HG03565 (cell line): Measurements from ENCODE around the gene CD200R1L.

Source experiments
- ATAC-seq: cut with Tn5 transposase; IDR thresholded peaks from one replicate; pipeline ENCODE4 v1.9.1; 2021; ENCODE audit warnings: mild to moderate bottlenecking, moderate library complexity; ENCODE audit not compliant: unreplicated experiment

CD200R1L gene

GRCh38 chr3:112793326-112794081 lies 53.2 kb downstream of the CD200R1L start:
- ATAC-seq, result no peak

- no peak for ATAC-seq
These were observed 54.9 kb downstream of the CD200R1L start for GRCh38 chr3:112791736-112792135.

DNA sequence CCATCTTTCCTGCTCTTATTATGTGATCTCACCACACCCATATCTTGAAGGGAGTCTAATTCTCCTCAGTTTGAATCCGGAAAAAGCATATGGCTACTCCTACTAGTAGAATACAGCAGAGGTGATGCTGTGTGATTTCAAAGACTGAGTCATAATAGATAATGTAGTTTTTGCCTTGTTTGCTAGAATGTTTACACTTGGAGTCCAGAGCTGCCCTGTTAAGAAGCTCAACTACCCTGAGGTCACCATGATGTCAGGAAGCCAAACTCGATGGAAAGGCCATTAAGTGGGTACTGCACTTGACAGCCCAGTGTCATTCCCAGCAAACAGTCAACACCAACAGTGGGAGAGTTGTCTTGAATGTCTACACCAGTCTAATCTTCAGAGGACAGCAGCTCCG lies 56.9 kb downstream of the CD200R1L start:
- no peak for ATAC-seq

DNA sequence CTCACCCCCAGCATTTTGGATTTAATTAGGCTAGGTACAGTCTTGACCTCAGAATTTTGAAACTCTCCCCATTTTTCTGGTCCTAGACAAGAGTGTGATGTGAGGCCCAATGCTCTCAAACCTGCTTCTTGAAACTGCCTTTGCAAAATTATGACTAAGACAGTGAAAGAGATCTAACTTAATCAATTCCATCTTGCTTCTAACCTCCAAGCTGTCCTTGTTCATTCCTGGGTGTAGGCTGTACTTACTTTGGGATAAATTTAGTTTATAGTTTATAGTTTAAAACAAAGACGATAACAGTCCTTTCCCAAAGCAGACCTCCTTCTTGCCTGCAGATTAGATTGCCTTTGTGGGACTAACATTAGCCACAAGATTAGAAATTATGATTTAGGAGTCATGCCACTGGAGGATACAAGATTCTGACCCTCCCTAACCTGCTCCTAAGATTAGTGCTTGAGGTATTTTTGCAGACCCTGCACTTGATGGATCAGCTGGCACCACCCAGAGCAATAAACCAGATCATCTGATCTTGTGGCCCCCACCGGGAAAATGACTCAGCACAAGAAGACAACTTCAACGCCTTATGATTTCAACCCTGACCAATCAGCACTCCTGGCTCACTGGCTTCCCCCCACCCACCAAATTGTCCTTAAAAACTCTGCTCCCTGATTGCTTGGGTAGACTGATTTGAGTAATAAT lies 59.6 kb downstream of the CD200R1L start:
- no peak for ATAC-seq

- ATAC-seq, result no peak
These were observed 60.6 kb downstream of the CD200R1L start for GRCh38 chr3:112786002-112786590.

DNA sequence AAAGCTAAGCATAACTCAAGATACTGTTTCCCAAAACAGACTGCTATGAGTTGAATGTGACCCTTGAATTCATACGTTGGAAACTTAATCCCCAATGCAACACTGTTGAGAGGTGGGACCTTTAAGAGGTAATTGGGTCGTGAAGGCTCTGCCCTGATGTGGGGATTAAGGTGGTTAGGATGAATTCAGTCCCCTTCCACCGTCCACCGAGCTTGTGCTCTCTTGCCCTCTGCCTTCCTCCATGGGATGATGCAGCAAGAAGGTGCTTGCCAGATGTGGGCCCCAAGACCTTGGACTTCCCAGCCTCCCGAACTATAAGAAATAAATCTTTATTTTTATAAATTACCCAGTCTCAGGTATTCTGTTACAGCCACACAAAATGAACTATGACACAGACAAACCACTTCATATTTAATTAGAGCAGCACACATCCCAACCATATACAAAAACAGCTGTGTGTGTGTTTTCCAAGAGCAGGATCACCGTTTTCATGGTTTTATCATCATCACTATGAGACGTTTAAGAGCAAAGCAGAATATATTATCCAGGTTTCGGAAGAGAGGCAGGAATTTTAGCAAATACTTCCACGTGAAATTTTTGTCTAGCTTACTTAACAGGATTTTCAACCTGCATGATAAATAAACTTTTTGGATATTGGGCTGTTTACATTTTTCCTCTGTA lies 61.2 kb downstream of the CD200R1L start:
- no peak for ATAC-seq

GRCh38 chr3:112782491-112782890 lies 64.2 kb downstream of the CD200R1L start:
- ATAC-seq, result no peak

DNA sequence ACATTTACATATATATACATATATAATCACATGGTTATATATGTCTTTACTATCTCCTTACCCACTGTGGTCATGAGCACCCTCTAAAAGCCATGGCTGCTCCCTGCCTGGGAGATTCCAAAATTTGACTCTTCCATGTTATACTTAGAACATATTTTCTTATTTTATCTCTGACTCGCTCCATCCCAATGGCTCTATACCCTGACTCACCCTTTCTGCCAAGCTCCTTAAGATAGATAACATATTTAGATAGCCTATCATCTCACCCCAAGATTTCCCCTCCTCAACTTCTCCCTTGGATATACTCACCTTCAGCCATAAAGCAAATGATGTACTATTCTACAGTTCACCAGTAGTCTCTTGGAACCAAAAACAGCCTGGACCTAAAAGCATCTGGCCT lies 65.1 kb downstream of the CD200R1L start:
- ATAC-seq, result no peak

GRCh38 chr3:112779558-112780480 lies 66.8 kb downstream of the CD200R1L start:
- no peak for ATAC-seq

DNA sequence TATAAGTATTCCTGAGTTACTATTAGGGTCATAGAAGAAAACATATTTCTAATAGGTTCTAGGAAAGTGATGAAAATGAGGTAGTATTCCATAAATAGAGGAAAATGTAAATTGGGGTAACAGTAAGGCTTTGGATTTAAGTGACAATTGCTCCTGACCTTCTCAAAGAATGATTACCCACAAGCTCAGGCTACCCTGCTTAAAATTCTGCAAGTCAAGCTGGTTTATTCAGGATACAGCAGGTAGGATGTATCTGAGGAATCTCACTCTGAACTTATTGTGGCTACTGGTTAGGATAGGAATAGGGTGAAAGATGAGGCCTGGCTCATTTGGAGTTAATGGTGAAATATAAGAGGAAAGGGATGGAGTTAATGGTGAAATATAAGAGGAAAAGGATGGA lies 67.7 kb downstream of the CD200R1L start:
- ATAC-seq, result no peak

DNA sequence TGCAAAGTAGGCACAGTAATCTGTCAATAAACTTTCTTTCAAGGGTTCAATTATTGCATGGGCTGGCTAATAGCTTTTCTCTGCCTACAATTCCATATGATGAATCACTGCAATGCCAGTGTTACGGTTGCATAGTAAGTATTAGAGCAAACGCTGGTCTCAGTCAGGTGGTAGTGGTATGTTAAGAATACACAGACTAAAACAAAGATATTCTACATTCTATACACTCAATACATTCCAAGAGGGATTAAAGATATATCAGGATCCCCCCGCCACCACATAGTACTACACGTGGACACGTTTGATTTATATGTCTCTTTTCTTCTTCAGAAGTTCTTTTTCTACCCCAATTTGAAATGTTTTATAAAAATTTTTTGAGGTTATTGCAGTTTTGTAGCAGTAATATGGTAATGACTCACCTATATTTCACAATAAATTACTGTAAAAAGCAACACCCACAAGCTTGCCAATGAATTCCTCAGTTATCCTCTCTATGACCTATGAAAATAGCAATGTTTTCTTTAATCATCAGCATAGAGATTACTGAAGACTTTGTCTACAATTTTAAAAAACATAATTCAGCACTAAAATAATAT lies 68.2 kb downstream of the CD200R1L start:
- ATAC-seq, result no peak

GRCh38 chr3:112777811-112778210 lies 68.9 kb downstream of the CD200R1L start:
- ATAC-seq, result no peak

GRCh38 chr3:112776836-112777235 lies 69.8 kb downstream of the CD200R1L start:
- no peak for ATAC-seq

GRCh38 chr3:112776000-112776399 lies 70.7 kb downstream of the CD200R1L start:
- peak; percentile 44 for ATAC-seq

DNA sequence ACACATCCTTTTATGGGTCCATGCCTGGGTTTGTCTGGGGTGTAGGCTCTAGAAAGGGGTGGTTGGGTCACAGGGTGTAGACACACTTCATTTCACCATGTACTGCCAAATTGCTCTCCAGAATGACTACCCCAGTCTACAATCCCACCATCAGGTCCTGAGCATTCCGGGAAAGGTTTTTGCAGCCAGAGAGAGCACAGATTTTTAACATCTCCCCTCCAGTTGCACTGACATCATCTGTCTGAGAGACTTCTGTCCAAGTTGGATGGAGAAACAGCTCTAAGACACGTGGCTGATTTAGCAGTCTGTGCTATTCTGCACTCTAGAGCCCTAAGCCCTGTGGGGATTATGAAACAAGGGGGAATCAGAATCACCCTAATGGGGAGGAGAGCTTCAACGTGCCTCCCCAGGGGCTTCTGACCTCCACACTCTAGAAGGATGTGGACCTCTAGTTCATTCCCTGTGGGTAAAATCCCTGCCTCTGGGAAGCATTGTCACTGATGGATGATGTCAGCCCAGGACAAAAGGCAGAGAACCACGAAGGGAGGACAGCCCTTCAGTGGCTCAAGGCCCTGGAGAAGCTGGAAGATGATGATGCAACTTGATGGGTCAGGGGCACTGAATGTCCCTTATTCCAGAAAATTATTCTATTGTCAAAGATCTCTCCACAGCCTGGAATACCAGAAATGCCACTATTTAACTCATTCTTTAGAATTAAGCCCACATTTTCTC lies 71.5 kb downstream of the CD200R1L start:
- no peak for ATAC-seq

GRCh38 chr3:112774293-112774926 lies 72.3 kb downstream of the CD200R1L start:
- no peak for ATAC-seq

- peak; percentile 40 for ATAC-seq
These were observed 72.8 kb downstream of the CD200R1L start for GRCh38 chr3:112773864-112774263.

- ATAC-seq, result no peak
These were observed 75.7 kb downstream of the CD200R1L start for GRCh38 chr3:112770951-112771350.
